Erythroblast (primary cell): ENCODE data around the gene C1orf56.

Experiments
- GATA1 ChIP-seq: IDR thresholded peaks from 2 replicates; pipeline ENCODE4 v1.6.1; 2011; ENCODE audit warnings: low read depth, mild to moderate bottlenecking, control low read depth, low read length, moderate library complexity
- POLR2A ChIP-seq: IDR thresholded peaks from 2 replicates; pipeline ENCODE4 v1.6.1; 2011; ENCODE audit warnings: mild to moderate bottlenecking, low read length

GRCh38 chr1:151005729-151006319, 41.7 kb upstream of the C1orf56 start:
- TF ChIP-seq POLR2A (no peak), GATA1 (no peak)
